ENCODE data around the gene NAMPT.

NAMPT gene

DNA sequence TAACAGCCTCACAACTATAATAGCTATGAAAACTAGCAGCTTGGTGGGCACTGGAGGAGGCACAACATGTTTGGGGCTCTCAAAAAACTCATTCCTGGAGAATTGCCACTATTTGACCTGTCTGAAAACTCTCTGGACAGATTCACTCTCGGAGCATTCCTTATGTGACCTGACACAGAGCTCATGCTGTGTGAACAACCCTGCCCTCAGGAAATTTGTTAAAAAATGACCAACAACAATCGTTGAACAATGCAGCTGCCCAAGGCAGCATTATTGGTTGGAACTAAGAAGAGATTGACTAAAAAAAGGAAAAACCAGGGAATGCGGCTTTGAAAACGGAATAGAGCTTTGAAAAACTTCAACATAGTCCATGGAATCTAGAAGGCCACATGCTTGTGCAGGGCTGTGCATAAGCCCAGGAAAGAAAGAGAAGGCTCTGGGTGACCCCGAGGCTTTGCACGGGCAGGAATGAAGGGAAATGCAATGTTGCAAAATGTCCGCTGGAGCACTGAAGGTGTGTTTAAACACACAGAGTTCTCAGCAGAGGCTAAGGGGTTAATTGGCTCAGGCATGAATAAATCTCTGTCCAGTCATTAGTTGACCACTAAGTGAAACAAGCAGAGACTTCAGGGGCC lies 52.8 kb downstream of the NAMPT start:
- Mint-ChIP-seq H3K36me3 (ENCODE audit: low read depth) (no peaks in the 10 kb centered on the region), H3K4me1 (no peaks in the 10 kb centered on the region), H3K27me3 (ENCODE audit: low read depth) (no peaks in the 10 kb centered on the region), H3K4me3 (no peak overlapping the region), H3K9me3 (peaks cover 8% of the 10 kb centered on the region), H3K27ac (no peak overlapping the region)
- TF ChIP-seq, protein P1, sequence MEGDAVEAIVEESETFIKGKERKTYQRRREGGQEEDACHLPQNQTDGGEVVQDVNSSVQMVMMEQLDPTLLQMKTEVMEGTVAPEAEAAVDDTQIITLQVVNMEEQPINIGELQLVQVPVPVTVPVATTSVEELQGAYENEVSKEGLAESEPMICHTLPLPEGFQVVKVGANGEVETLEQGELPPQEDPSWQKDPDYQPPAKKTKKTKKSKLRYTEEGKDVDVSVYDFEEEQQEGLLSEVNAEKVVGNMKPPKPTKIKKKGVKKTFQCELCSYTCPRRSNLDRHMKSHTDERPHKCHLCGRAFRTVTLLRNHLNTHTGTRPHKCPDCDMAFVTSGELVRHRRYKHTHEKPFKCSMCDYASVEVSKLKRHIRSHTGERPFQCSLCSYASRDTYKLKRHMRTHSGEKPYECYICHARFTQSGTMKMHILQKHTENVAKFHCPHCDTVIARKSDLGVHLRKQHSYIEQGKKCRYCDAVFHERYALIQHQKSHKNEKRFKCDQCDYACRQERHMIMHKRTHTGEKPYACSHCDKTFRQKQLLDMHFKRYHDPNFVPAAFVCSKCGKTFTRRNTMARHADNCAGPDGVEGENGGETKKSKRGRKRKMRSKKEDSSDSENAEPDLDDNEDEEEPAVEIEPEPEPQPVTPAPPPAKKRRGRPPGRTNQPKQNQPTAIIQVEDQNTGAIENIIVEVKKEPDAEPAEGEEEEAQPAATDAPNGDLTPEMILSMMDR (IDR thresholded peaks at IDR 0.05; ENCODE audit: unreplicated experiment in 3 of 3): no peak

DNA sequence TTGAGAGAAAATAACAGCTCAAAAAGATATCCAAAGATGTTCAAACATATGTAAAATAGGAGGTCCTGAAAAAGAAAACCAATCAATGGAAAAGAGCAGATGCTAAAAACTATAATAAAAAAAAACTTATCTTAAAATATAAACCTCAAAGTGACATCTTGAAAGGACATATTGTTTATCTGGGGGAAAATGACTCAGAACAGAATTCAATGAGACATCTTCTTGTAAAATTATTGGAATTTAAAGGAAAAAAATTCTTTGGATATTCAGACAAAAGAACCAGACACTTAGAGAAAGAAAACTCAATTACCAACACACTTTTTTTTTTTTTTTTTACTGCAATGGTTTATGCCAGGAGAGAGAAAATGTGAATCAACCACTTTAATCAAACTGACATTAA lies 58.9 kb downstream of the NAMPT start:
- no peak overlapping the region for H3K27ac Mint-ChIP-seq
- no peak overlapping the region for H3K4me3 Mint-ChIP-seq
- H3K9me3 Mint-ChIP-seq: peaks cover 10% of the 10 kb centered on the region
- no peaks in the 10 kb centered on the region for H3K4me1 Mint-ChIP-seq
- H3K27me3 Mint-ChIP-seq (ENCODE audit: low read depth): no peaks in the 10 kb centered on the region
- TF ChIP-seq, protein P1 (IDR thresholded peaks at IDR 0.05; ENCODE audit: unreplicated experiment in 3 of 3): no peak
- H3K36me3 Mint-ChIP-seq (ENCODE audit: low read depth): no peaks in the 10 kb centered on the region

GRCh38 chr7:106224797-106225196 lies 60.0 kb downstream of the NAMPT start:
- H3K4me3 Mint-ChIP-seq: no peak overlapping the region
- TF ChIP-seq, protein P1 (IDR thresholded peaks at IDR 0.05; ENCODE audit: unreplicated experiment in 3 of 3): no peak
- H3K4me1 Mint-ChIP-seq: no peaks in the 10 kb centered on the region
- H3K27me3 Mint-ChIP-seq (ENCODE audit: low read depth): no peaks in the 10 kb centered on the region
- no peak overlapping the region for H3K27ac Mint-ChIP-seq
- H3K36me3 Mint-ChIP-seq (ENCODE audit: low read depth): no peaks in the 10 kb centered on the region
- peaks cover 10% of the 10 kb centered on the region for H3K9me3 Mint-ChIP-seq

GRCh38 chr7:106223156-106223555 lies 61.6 kb downstream of the NAMPT start:
- no peaks in the 10 kb centered on the region for H3K4me1 Mint-ChIP-seq
- no peak overlapping the region for H3K4me3 Mint-ChIP-seq
- no peak overlapping the region for H3K27ac Mint-ChIP-seq
- TF ChIP-seq, protein P1 (IDR thresholded peaks at IDR 0.05; ENCODE audit: unreplicated experiment in 3 of 3): no peak
- peaks cover 5% of the 10 kb centered on the region for H3K9me3 Mint-ChIP-seq
- no peaks in the 10 kb centered on the region for H3K36me3 Mint-ChIP-seq (ENCODE audit: low read depth)
- no peaks in the 10 kb centered on the region for H3K27me3 Mint-ChIP-seq (ENCODE audit: low read depth)

DNA sequence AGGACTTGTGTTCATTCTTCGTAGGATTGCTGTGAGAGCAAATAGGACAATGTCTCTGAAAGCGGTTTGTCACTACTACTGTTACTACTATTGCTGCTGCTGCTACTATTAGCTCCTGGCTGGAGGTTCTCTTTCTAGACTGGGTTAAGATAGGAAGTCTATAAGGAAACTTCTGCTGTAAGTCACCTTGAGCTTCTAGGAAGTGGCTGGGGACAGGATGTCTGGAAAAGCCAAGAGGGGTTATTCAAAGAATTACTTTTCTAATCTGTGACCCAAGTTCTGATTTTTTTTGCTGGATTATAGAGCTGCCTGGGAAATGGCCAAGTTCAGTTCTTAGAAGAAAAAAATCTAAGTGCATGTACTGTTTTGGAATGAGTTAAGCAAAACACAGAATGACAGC lies 62.2 kb downstream of the NAMPT start:
- no peaks in the 10 kb centered on the region for H3K36me3 Mint-ChIP-seq (ENCODE audit: low read depth)
- H3K27me3 Mint-ChIP-seq (ENCODE audit: low read depth): no peaks in the 10 kb centered on the region
- H3K4me3 Mint-ChIP-seq: no peak overlapping the region
- no peak overlapping the region for H3K27ac Mint-ChIP-seq
- no peaks in the 10 kb centered on the region for H3K4me1 Mint-ChIP-seq
- TF ChIP-seq, protein P1 (IDR thresholded peaks at IDR 0.05; ENCODE audit: unreplicated experiment in 3 of 3): no peak
- H3K9me3 Mint-ChIP-seq: peaks cover 4% of the 10 kb centered on the region

DNA sequence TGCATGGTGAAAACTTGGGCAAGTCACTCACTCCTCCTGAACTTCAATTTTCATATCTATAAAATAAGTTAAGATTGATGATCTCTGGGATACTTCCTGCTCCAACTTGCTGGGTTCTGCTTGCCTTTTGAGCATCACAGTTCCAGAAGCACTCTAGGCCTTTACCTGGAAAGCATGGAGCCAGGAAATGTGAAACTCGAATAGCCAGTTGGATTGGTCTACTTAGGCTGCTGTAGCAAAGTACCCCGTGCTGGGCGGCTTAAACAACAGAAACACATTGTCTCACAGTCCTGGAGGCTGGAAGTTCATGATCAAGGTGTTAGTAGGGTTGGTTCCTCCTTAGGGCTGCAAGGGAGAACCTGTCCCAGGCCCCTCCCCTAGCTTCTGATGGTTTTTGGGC lies 64.5 kb downstream of the NAMPT start:
- TF ChIP-seq, protein P1 (IDR thresholded peaks at IDR 0.05; ENCODE audit: unreplicated experiment in 3 of 3): no peak
- H3K9me3 Mint-ChIP-seq: peaks cover 4% of the 10 kb centered on the region
- H3K4me1 Mint-ChIP-seq: peaks cover 6% of the 10 kb centered on the region
- H3K27ac Mint-ChIP-seq: no peak overlapping the region
- no peaks in the 10 kb centered on the region for H3K36me3 Mint-ChIP-seq (ENCODE audit: low read depth)
- H3K27me3 Mint-ChIP-seq (ENCODE audit: low read depth): no peaks in the 10 kb centered on the region
- no peak overlapping the region for H3K4me3 Mint-ChIP-seq

All from nephron (organoid).